PC-3 (cell line): ENCODE results near the gene ZNF426. TPM values are rescaled to one million over a fixed set of nuclear protein-coding genes. Genes with fewer than 3 reads are reported as not detected.

Experiments used
- ATAC-seq: fragments of 200-7000 bp; cut with Tn5 transposase; 2 replicates; pipeline ENCODE4 v1.9.1; 2020; ENCODE audit warnings: mild to moderate bottlenecking, moderate library complexity
- BruUV-seq: library from RNA; stranded (reverse); fragments of 400-500 nt; replicated peaks from 2 replicates; lab custom pipeline; 2021; lab: Mats Ljungman, UMichigan
- CTCF ChIA-PET: fragments of 300-600 bp; sonication (Branson Sonifier 250); formaldehyde crosslinking; loops from one replicate; lab custom pipeline; 2022; ENCODE audit warnings: antibody characterized with exemption; lab: Charles Lee
- POLR2A ChIA-PET: fragments of 300-600 bp; sonication (Branson Sonifier 250); formaldehyde crosslinking; loops from one replicate; lab custom pipeline; 2022; ENCODE audit warnings: antibody characterized with exemption; ENCODE audit not compliant: unreplicated experiment; lab: Charles Lee
- DNase-seq: peaks from one replicate; pipeline ENCODE4 v3.0.0-alpha.2; 2015
- H2AFZ ChIP-seq: fragments of 300-600 bp; sonication (generic); 2 replicates; pipeline ENCODE4 v1.6.0; 2016; ENCODE audit warnings: antibody characterized with exemption, low read length
- H3F3A ChIP-seq: fragments of 300-600 bp; sonication (generic); one replicate; pipeline ENCODE4 v1.6.0; 2017; ENCODE audit warnings: antibody characterized with exemption, low read length, control low read depth, mild to moderate bottlenecking; ENCODE audit not compliant: unreplicated experiment
- H3K27ac ChIP-seq: fragments of 300-600 bp; sonication (generic); 2 replicates; pipeline ENCODE4 v1.5.1; 2016; ENCODE audit warnings: mild to moderate bottlenecking, low read length
- H3K27me3 ChIP-seq: fragments of 300-600 bp; sonication (generic); 2 replicates; pipeline ENCODE4 v1.6.1; 2016; ENCODE audit warnings: low read length, mixed read lengths
- H3K36me3 ChIP-seq: fragments of 300-600 bp; sonication (generic); 2 replicates; pipeline ENCODE4 v1.6.1; 2016; ENCODE audit warnings: low read depth, mixed run types, low read length, mixed read lengths
- H3K4me1 ChIP-seq: fragments of 300-600 bp; sonication (generic); 2 replicates; pipeline ENCODE4 v1.5.1; 2016; ENCODE audit warnings: low read length; ENCODE audit not compliant: insufficient read depth
- H3K4me2 ChIP-seq: fragments of 300-600 bp; sonication (generic); 2 replicates; pipeline ENCODE4 v1.6.0; 2016; ENCODE audit warnings: low read length
- H3K4me3 ChIP-seq: fragments of 300-600 bp; sonication (generic); 2 replicates; pipeline ENCODE4 v1.5.1; 2016; ENCODE audit warnings: mild to moderate bottlenecking, low read length, mixed read lengths
- H3K79me2 ChIP-seq: fragments of 300-600 bp; sonication (generic); 2 replicates; pipeline ENCODE4 v1.6.1; 2017; ENCODE audit warnings: low read length, mixed read lengths
- H3K9ac ChIP-seq: fragments of 300-600 bp; sonication (generic); 2 replicates; pipeline ENCODE4 v1.6.0; 2016; ENCODE audit warnings: mild to moderate bottlenecking, low read length
- H3K9me2 ChIP-seq: fragments of 300-600 bp; sonication (generic); replicated peaks from 2 replicates; pipeline ENCODE4 v1.6.1; 2016; ENCODE audit warnings: mixed run types, low read length, mixed read lengths
- H3K9me3 ChIP-seq: fragments of 300-600 bp; sonication (generic); 2 replicates; pipeline ENCODE4 v1.6.1; 2016; ENCODE audit warnings: low read length, mixed read lengths
- H4K20me1 ChIP-seq: fragments of 300-600 bp; sonication (generic); 2 replicates; pipeline ENCODE4 v1.6.1; 2016; ENCODE audit warnings: low read length, mixed read lengths
- EZH2 ChIP-seq: fragments of 300-600 bp; sonication (generic); IDR thresholded peaks from one replicate; pipeline ENCODE4 v1.6.1; 2017; ENCODE audit warnings: antibody characterized with exemption, mild to moderate bottlenecking, low read length; ENCODE audit not compliant: unreplicated experiment
- EZH2phosphoT487 ChIP-seq: fragments of 300-600 bp; sonication (generic); IDR thresholded peaks from 2 replicates; pipeline ENCODE4 v1.6.1; 2018; ENCODE audit warnings: mild to moderate bottlenecking, antibody characterized with exemption, low read length, borderline replicate concordance
- intact Hi-C: fragments of 100-400 bp; cut with micrococcal nuclease; formaldehyde crosslinking; loops from 2 replicates; pipeline ENCODE4 v1.9.0; 2023
- total RNA-seq: library from RNA; depleted of rRNA; stranded (reverse); fragments of >200 nt; gene quantifications from 2 replicates; pipeline ENCODE4 v1.2.3, GENCODE V29; 2014; rRNA removed
- TF ChIP-seq, protein P1 (sequence below): fragments of 300-600 bp; sonication (generic); conservative IDR thresholded peaks from 2 replicates; pipeline ENCODE4 v1.5.1; 2017; ENCODE audit warnings: antibody characterized with exemption, low read depth, mild to moderate bottlenecking, low read length

The ZNF426 gene
- total RNA-seq, 1 experiment from 2014 or later = 8.2 TPM

DNA sequence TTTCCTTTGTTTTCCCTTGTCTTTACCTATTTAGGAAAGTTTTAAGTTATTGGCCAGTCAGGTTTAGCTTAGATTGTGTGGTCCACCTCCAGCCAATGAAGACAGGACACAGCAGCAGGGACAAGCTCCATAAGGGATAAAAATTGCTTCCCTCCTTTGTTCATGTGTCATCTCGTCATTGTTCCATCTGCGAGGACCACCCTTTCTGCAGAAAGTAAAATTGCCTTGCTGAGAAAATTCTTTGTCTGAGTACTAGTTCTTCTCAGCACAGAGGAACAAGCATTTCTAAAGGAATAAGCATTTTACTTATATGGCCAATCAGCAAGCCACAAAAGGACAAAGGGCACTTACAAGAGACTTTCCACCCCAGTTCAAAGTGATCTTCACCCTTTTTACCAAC is 51.4 kb downstream of the ZNF426 start:
- H3K27me3 ChIP-seq = no peaks in the 10 kb centered on the region
- H3K4me3 ChIP-seq = no peak overlapping the region
- ChIA-PET CTCF (no interaction called here), POLR2A (no interaction called here)
- no peaks in the 10 kb centered on the region for H3F3A ChIP-seq
- H3K36me3 ChIP-seq = peaks cover 2% of the 10 kb centered on the region; the same call in 1 of the 2 replicates
- H3K79me2 ChIP-seq = no peaks in the 10 kb centered on the region
- H2AFZ ChIP-seq = no peak overlapping the region
- H3K9me3 ChIP-seq = peaks cover 44% of the 10 kb centered on the region
- H3K4me1 ChIP-seq = no peaks in the 10 kb centered on the region
- no peaks in the 10 kb centered on the region for H4K20me1 ChIP-seq
- no TSS peak for BruUV-seq
- DNase-seq (no peak), ATAC-seq (no peak)
- TF ChIP-seq EZH2phosphoT487 = no peak
- no peaks in the 10 kb centered on the region for H3K9me2 ChIP-seq
- no peak overlapping the region for H3K9ac ChIP-seq
- no peak overlapping the region for H3K4me2 ChIP-seq
- intact Hi-C loops = no loop called here
- H3K27ac ChIP-seq = no peak overlapping the region

DNA sequence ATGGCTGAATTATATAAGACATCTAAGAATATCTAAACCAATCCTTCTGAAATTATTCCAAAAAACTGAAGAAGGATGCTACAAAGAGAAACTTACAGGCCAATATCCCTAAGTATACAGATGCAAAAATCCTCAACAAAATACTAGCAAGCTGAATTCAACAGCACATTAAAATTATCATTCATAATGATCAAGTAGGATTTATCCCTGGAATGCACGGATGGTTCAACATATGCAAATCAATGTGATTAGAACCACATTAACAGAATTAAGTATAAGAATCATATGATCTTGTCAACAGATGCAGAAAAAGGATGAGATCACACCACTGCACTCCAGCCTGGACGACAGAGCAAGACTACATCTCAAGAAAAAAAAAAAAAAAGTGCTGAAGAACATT is 53.3 kb downstream of the ZNF426 start:
- Histone ChIP-seq H3K79me2 (no peaks in the 10 kb centered on the region), H3K9me3 (peaks cover 40% of the 10 kb centered on the region), H3K36me3 (peaks cover 2% of the 10 kb centered on the region; the same call in 1 of the 2 replicates), H3K27me3 (no peaks in the 10 kb centered on the region), H3K4me1 (no peaks in the 10 kb centered on the region), H4K20me1 (no peaks in the 10 kb centered on the region), H3F3A (no peaks in the 10 kb centered on the region), H3K27ac (no peak overlapping the region), H3K4me3 (no peak overlapping the region; the same call in 1 of the 2 replicates), H2AFZ (no peak overlapping the region), H3K9me2 (no peaks in the 10 kb centered on the region), H3K9ac (no peak overlapping the region), H3K4me2 (no peak overlapping the region)
- DNase-seq (no peak), ATAC-seq (no peak)
- BruUV-seq = no TSS peak
- TF ChIP-seq EZH2 (no peak), EZH2phosphoT487 (no peak)
- TF ChIP-seq, protein P1, sequence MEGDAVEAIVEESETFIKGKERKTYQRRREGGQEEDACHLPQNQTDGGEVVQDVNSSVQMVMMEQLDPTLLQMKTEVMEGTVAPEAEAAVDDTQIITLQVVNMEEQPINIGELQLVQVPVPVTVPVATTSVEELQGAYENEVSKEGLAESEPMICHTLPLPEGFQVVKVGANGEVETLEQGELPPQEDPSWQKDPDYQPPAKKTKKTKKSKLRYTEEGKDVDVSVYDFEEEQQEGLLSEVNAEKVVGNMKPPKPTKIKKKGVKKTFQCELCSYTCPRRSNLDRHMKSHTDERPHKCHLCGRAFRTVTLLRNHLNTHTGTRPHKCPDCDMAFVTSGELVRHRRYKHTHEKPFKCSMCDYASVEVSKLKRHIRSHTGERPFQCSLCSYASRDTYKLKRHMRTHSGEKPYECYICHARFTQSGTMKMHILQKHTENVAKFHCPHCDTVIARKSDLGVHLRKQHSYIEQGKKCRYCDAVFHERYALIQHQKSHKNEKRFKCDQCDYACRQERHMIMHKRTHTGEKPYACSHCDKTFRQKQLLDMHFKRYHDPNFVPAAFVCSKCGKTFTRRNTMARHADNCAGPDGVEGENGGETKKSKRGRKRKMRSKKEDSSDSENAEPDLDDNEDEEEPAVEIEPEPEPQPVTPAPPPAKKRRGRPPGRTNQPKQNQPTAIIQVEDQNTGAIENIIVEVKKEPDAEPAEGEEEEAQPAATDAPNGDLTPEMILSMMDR = no peak
- ChIA-PET POLR2A (no interaction called here), CTCF (no interaction called here)
- intact Hi-C loops = no loop called here

DNA sequence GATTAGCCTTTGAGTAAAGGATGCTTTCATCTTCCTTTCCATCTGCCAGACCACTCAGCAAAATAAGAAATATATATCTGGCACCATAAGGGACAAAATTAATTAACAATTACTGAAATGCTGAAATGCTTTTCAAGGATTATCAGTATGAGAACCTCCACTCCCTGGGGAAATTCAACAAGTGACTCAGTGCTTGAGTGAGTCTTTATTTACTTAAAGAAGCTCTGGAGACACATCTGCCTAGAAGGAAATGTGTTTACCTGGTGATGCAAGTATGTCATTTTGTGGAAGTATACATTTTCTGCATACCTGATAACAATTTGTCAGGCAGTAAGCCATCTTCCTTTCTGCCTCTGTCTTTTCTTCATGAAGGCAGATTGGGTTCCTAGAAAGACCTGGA is 63.5 kb downstream of the ZNF426 start:
- no peaks in the 10 kb centered on the region for H3K79me2 ChIP-seq
- H3K9me3 ChIP-seq = peaks cover 50% of the 10 kb centered on the region
- H3K9me2 ChIP-seq = no peaks in the 10 kb centered on the region
- H3K9ac ChIP-seq = no peak overlapping the region
- H4K20me1 ChIP-seq = no peaks in the 10 kb centered on the region
- TF ChIP-seq, protein P1 = no peak
- TF ChIP-seq EZH2phosphoT487 = no peak
- TF ChIP-seq EZH2 = no peak
- peaks cover 7% of the 10 kb centered on the region; the same call in 1 of the 2 replicates for H3K4me1 ChIP-seq
- H3K4me3 ChIP-seq = no peak overlapping the region
- H3K27ac ChIP-seq = peak overlapping the region; percentile 72
- CTCF ChIA-PET = no interaction called here
- DNase-seq (peak; percentile 73), ATAC-seq (peak; percentile 56)
- no peaks in the 10 kb centered on the region for H3K27me3 ChIP-seq
- intact Hi-C loops = no loop called here
- no TSS peak for BruUV-seq
- peak overlapping the region; percentile 15; the same call in 1 of the 2 replicates for H3K4me2 ChIP-seq
- H3K36me3 ChIP-seq = no peaks in the 10 kb centered on the region
- H2AFZ ChIP-seq = no peak overlapping the region
- no peaks in the 10 kb centered on the region for H3F3A ChIP-seq
- POLR2A ChIA-PET = no interaction called here

Other genes with a start within 250 kb of the ZNF426 start
- gene ZNF699, start 228.8 kb downstream of the ZNF426 start, total RNA-seq = 30.9 and 36.0 TPM in 2 replicates
- 13.1 and 20.1 TPM in 2 replicates for gene ZNF559, start 214.5 kb downstream of the ZNF426 start, total RNA-seq
- 1.3 and 1.4 TPM in 2 replicates for gene ZNF177, start 175.6 kb downstream of the ZNF426 start, total RNA-seq
- gene ZNF266, start 103.1 kb downstream of the ZNF426 start, total RNA-seq = 31.9 and 32.8 TPM in 2 replicates
- not detected in 2 replicates for gene ZNF560, start 40.0 kb downstream of the ZNF426 start, total RNA-seq
- gene ZNF121, start 45.9 kb upstream of the ZNF426 start, total RNA-seq = 52.6 and 65.6 TPM in 2 replicates
- gene ZNF561, start 82.6 kb upstream of the ZNF426 start, total RNA-seq = 20.1 and 23.3 TPM in 2 replicates
- gene ZNF562, start 136.5 kb upstream of the ZNF426 start, total RNA-seq = 21.0 and 26.0 TPM in 2 replicates
- gene ZNF846, start 230.1 kb upstream of the ZNF426 start, total RNA-seq = 10.9 and 15.7 TPM in 2 replicates